OCI-LY7 (cell line): ENCODE measurements around the gene MTG1. TPM values are rescaled to one million over a fixed set of nuclear protein-coding genes. Genes with fewer than 3 reads are reported as not detected.

Experiments used
- BruUV-seq: library from RNA; stranded (reverse); fragments of 400-500 nt; replicated peaks from 2 replicates; lab custom pipeline; 2021; lab: Mats Ljungman, UMichigan
- CTCF ChIA-PET: fragments of 300-600 bp; sonication (Branson Sonifier 250); formaldehyde crosslinking; loops from one replicate; lab custom pipeline; 2022; ENCODE audit warnings: antibody characterized with exemption; ENCODE audit not compliant: unreplicated experiment; lab: Charles Lee
- POLR2A ChIA-PET: fragments of 300-600 bp; sonication (Branson Sonifier 250); formaldehyde crosslinking; loops from one replicate; lab custom pipeline; 2022; ENCODE audit warnings: antibody characterized with exemption; lab: Charles Lee
- DNase-seq: peaks from one replicate; pipeline ENCODE4 v3.0.0-alpha.2; 2015; ENCODE audit warnings: low spot score
- H2AFZ ChIP-seq: fragments of 200-600 bp; sonication (generic), shearing (Covaris generic); 2 replicates; pipeline ENCODE4 v1.6.1; 2014; ENCODE audit warnings: mild to moderate bottlenecking, antibody characterized with exemption, low read length, moderate library complexity
- H3K27ac ChIP-seq: fragments of 200-600 bp; sonication (generic); 2 replicates; pipeline ENCODE4 v1.5.1; 2014; ENCODE audit warnings: mixed run types, low read depth, mild to moderate bottlenecking, moderate library complexity, low read length, inconsistent platforms; ENCODE audit not compliant: poor library complexity, severe bottlenecking
- H3K36me3 ChIP-seq: fragments of 200-600 bp; sonication (generic); 2 replicates; pipeline ENCODE4 v1.6.1; 2014; ENCODE audit warnings: mild to moderate bottlenecking, antibody characterized with exemption, low read length, moderate library complexity, mixed read lengths; ENCODE audit not compliant: insufficient read depth
- H3K4me1 ChIP-seq: fragments of 200-600 bp; sonication (generic); 2 replicates; pipeline ENCODE4 v1.5.1; 2014; ENCODE audit warnings: mild to moderate bottlenecking, low read length; ENCODE audit not compliant: insufficient read depth, poor library complexity, severe bottlenecking
- H3K4me2 ChIP-seq: fragments of 200-600 bp; sonication (generic); 2 replicates; pipeline ENCODE4 v1.6.1; 2014; ENCODE audit warnings: mild to moderate bottlenecking, low read length
- H3K4me3 ChIP-seq: fragments of 200-600 bp; sonication (generic); 2 replicates; pipeline ENCODE4 v1.5.1; 2014; ENCODE audit warnings: mild to moderate bottlenecking, low read depth, low read length; ENCODE audit not compliant: poor library complexity, severe bottlenecking
- H3K79me2 ChIP-seq: fragments of 200-600 bp; sonication (generic); 2 replicates; pipeline ENCODE4 v1.6.1; 2016; ENCODE audit warnings: low read depth, mild to moderate bottlenecking, low read length, moderate library complexity, mixed read lengths; ENCODE audit not compliant: insufficient read depth
- H3K9me2 ChIP-seq: fragments of 200-600 bp; sonication (generic); 2 replicates; pipeline ENCODE4 v1.6.1; 2016; ENCODE audit warnings: mild to moderate bottlenecking, low read length, mixed read lengths; ENCODE audit not compliant: insufficient read depth
- H3K9me3 ChIP-seq: fragments of 200-600 bp; sonication (generic); 2 replicates; pipeline ENCODE4 v1.6.1; 2014; ENCODE audit warnings: mild to moderate bottlenecking, mixed run types, low read length, mixed read lengths
- H4K20me1 ChIP-seq: fragments of 200-600 bp; sonication (generic); 2 replicates; pipeline ENCODE4 v1.6.1; 2014; ENCODE audit warnings: mild to moderate bottlenecking, antibody characterized with exemption, low read length, moderate library complexity, mixed read lengths; ENCODE audit not compliant: insufficient read depth
- CTCF ChIP-seq: fragments of 200-600 bp; sonication (generic); conservative IDR thresholded peaks from 2 replicates; pipeline ENCODE4 v1.5.1; 2014; ENCODE audit warnings: mild to moderate bottlenecking, antibody characterized with exemption, low read length, moderate library complexity, mixed read lengths
- EZH2phosphoT487 ChIP-seq: fragments of 200-600 bp; sonication (generic); IDR thresholded peaks from 2 replicates; pipeline ENCODE4 v1.6.1; 2018; ENCODE audit warnings: low read depth, borderline replicate concordance, mild to moderate bottlenecking, mixed run types, antibody characterized with exemption, low read length, moderate library complexity, mixed read lengths
- intact Hi-C: fragments of 100-400 bp; cut with micrococcal nuclease; formaldehyde crosslinking; loops from one replicate; pipeline ENCODE4 v1.10.0; 2022; ENCODE audit not compliant: unreplicated experiment
- total RNA-seq, 2 experiments: library from RNA; depleted of rRNA in 1 of 2; stranded (reverse); fragments of >200 nt in 1 of 2; shearing (Covaris generic) in 1 of 2; gene quantifications; 2 replicates each; pipeline ENCODE4 v1.2.3, GENCODE V29; 2014 to 2022

MTG1 gene
- total RNA-seq, 2 experiments from 2014 or later = 85.6 to 101 TPM

- DNase-seq = no peak
- ChIA-PET POLR2A (interaction anchor here (0.7 kb wide), 1 partner anchor 425 kb away, joined by 4 read pairs; no protein-coding TSS in a partner anchor), CTCF (no interaction called here)
- H3K9me3 ChIP-seq = no peaks in the 10 kb centered on the region
- H4K20me1 ChIP-seq = no peaks in the 10 kb centered on the region
- no peaks in the 10 kb centered on the region for H3K9me2 ChIP-seq
- H3K36me3 ChIP-seq = no peaks in the 10 kb centered on the region
- no TSS peak for BruUV-seq
- no peaks in the 10 kb centered on the region for H3K4me1 ChIP-seq
- no peak for TF ChIP-seq EZH2phosphoT487
- TF ChIP-seq CTCF = no peak
- intact Hi-C loops = loop anchor here (10.0 kb wide), 1 partner anchor 968 kb away; no protein-coding TSS in a partner anchor
- H3K79me2 ChIP-seq = no peaks in the 10 kb centered on the region
- H3K4me2 ChIP-seq = no peak overlapping the region
- H3K4me3 ChIP-seq = no peak overlapping the region
- no peak overlapping the region for H3K27ac ChIP-seq
- H2AFZ ChIP-seq = no peak overlapping the region
Observed at GRCh38 chr10:133462512-133463305, 68.8 kb downstream of the MTG1 start.

- no peaks in the 10 kb centered on the region for H3K9me2 ChIP-seq
- no peak overlapping the region for H2AFZ ChIP-seq
- H3K4me2 ChIP-seq = no peak overlapping the region
- BruUV-seq = no TSS peak
- POLR2A ChIA-PET = no interaction called here
- CTCF ChIA-PET = no interaction called here
- H3K36me3 ChIP-seq = no peaks in the 10 kb centered on the region
- no peak for DNase-seq
- no peaks in the 10 kb centered on the region for H3K9me3 ChIP-seq
- H3K4me1 ChIP-seq = no peaks in the 10 kb centered on the region
- TF ChIP-seq EZH2phosphoT487 = no peak
- no peak for TF ChIP-seq CTCF
- no peaks in the 10 kb centered on the region for H3K79me2 ChIP-seq
- H4K20me1 ChIP-seq = no peaks in the 10 kb centered on the region
- H3K4me3 ChIP-seq = no peak overlapping the region
- H3K27ac ChIP-seq = no peak overlapping the region
- intact Hi-C loops = loop anchor here (10.0 kb wide), 1 partner anchor 970 kb away; no protein-coding TSS in a partner anchor
Observed at GRCh38 chr10:133464582-133465031, 70.7 kb downstream of the MTG1 start.
